Stimulated activated CD8-positive, alpha-beta memory T cell treated with anti-CD3 and anti-CD28 coated beads, Interleukin-12 subunit alpha, Interleukin-12 subunit beta, amount 100 ng/mL, for 24 hours (primary cell): Measurements from ENCODE around the gene STX4.

Experiments
- DNase-seq: peaks from one replicate; pipeline ENCODE4 v3.0.0-alpha.2; 2020; ENCODE audit errors: extremely low read depth

STX4 gene

DNA sequence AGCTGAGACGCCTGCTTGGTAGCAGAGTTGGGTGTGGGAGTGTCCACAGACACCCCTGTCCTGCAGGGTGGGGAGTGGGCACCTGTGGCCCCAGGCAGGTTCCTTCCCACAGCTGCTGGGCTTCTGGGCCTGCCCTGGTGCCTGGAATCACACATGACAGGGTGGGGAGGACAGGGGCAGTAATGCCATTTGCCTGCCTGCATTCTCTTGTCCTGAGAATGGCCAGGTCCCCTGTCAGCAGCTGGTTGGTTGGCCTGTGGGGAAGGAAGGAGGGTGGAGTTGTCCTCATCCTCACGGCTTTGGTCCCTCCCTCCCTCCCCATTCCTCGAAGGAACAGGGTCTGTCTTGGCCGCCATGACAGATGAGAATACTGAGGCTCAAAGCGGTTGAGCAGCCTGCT, 50.2 kb downstream of the STX4 start:
- DNase-seq = no peak

GRCh38 chr16:31083981-31084380, 50.6 kb downstream of the STX4 start:
- DNase-seq = no peak

DNA sequence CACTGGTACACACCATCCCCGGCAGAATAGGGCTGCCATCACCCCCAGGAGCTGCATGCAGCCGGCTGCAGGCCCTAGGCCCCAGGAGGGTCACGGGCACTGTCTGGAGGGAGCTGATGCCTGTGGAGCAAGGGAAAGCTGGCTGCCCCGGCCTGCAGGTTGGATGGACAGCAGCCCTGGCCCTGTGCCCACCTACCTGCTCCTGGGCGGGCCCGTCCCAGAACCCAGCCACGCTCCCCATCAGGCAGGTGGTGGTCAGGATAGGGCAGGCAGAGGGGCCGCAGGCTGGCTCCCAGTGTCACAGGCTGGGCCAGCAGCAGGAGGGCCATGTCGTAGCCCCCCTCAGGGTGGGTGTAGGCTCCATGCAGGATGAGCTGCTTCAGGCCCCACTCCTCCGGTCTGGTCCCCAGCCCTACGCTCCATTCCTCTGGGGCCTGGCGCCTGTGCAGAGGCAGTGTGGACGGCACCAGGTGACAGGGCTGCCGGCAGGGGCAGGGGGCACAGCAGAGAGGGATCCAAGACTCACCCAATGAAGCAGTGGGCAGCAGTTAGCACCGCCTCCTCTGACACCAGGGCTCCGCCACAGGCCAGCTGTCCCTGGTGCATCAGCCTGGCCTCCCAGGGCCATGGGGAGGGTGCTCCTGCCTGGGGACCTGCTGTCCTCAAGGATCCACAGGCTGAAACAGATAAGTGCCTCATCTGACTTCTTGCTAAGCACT, 51.4 kb downstream of the STX4 start:
- DNase-seq = no peak

- DNase-seq = no peak
These were observed 52.1 kb downstream of the STX4 start for GRCh38 chr16:31085411-31085810.

GRCh38 chr16:31085873-31086628, 52.7 kb downstream of the STX4 start:
- DNase-seq = no peak

DNA sequence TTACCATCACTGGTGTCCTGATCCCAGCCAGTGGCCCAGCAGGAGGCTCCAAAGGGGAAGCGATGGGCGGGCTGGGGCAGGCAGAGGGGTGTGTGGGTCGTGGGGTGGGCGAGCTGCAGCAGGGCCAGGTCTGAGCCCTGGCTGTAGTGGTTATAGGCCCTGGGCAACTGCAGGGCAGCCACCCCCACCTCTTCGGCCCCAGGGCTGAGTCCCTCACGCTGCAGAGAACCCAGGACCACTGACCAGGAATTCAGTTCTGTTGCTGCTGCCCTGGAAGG, 53.2 kb downstream of the STX4 start:
- DNase-seq = no peak

GRCh38 chr16:31087481-31087880, 54.1 kb downstream of the STX4 start:
- no peak for DNase-seq

DNA sequence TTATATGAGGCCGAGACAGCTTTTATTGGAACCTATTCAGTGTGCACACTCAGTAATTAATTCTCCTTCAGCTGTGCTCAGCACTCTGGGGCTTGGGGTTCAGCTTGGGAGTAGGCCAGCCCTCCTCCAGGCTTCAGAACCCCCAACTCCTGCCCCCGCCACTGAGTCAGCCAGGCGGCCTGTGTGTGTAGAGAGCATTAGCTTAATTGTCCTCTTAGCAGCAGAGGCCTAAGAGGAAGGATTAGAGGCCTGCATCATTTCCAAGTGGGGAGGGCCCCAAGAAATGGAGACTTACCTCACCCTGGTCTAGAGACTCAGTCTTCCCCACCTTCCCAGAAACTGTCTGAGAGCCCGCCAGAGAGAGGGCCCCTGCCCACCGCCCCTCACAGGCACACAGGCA, 54.6 kb downstream of the STX4 start:
- no peak for DNase-seq

- DNase-seq = no peak
These were observed 55.3 kb downstream of the STX4 start, which contains the start of gene PRSS53 for GRCh38 chr16:31088459-31089183. Gene PRSS53, minus strand, starts transcription at chr16:31088943. Its CDS starts 134 bp downstream, at chr16:31088809.

DNA sequence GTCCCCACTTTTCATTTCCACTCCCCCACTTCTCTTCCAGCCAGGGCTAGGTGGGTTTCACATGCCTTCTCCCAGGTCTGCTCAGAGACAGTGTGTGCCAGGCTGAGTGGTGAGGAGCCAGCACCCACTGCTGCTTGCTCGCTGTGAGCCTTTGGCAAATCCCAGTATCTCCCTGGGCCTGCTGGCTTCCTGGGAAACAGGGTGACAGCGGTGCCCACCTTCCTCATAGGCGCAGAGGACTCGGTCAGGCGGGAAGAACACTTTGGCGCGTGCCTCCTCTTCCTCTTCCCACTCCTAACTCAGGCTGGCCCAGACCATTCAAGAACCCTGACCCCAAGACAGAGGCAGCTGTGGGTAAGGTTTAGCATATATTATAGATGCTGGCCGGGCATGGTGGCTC, 55.8 kb downstream of the STX4 start:
- no peak for DNase-seq
